Measurements from ENCODE around the gene BBS9.
A peak's percentile ranks its signal among the peaks of the same experiment; 100 is the strongest.
"Not testable (repeated sequence)": the region's sequence is repeated elsewhere in the genome, so short reads cannot be mapped to it uniquely, and the experiment has no call there.

Gene BBS9

DNA sequence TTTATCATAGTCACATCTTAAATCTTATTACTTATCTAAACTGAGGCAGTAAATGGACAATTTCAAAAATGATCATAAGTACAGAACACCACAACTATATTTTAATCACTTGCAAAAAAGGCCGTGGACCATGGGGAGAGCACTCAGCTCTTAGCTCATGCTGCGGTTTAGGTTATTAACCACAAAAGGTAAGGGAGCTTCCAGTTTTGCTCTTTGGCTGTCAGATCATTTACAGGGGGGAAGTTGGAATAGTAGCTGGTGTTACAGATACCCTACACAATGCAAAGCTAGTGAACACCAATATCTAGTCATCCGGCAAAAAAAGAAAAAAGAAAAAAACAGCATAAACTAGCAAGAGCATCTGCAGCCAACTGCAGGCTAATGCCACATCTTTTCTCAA, 147.0 kb downstream of the BBS9 start:
- no peak for DNase-seq (ENCODE audit: low read depth in 2 of 2)

DNA sequence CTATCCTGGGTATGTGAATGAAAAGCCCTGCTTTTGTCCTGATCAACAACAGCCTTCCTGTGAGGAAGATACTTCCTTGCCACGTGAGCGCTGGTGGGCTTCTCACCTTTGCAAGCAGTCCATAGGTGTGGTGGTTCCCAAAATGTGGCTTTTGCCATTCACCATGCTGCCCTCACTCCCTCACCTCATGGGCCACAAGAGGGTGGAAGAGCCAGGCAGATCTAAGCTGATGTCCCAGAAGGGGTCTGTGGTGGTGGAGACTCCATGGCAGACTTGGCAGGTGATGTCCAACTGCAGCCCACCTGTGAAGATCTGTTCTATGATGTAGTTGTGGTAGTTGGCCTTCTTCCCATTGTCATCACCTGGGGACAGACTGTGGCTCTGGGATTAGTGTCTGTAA, 147.4 kb downstream of the BBS9 start:
- no peak for DNase-seq (ENCODE audit: low read depth in 2 of 2)

DNA sequence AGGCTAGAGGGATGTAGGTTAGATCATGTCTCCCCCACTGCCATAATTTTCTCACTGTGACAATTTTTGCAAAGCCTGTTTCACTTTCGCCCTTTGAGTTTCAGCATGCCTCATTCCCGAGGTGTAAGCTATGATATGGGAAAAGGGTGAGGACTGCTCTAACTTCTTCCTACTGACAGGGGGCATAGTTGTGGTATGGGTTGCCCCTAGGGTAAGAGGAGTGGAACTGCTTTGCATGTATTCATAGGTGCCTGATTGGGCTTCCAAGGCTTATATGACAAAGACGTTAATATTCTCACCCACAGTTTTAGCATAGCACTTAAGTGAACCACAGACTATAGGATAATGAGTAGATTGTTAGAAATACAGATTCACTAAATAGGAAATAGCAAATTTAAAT, 148.7 kb downstream of the BBS9 start:
- no peak for DNase-seq (ENCODE audit: low read depth in 2 of 2)

DNA sequence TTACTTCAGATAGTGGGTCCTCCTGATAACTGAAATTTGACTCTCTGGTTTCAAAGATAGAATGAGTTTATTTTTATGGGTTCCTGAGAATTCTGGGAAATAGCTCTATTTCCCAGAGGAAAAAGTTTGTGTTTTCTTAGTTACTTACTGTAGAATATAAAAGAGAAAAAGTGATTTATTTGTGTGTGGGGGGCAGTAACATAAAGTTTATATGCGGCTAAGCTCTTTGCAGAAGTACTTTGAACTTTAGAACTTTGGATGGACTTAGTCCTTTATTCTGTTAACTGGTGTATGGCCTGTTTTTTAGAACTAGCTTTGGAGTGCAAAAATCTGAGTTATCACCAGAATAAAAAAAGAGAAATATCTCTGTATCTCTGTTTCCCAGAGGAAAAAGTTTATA, 157.1 kb downstream of the BBS9 start:
- DNase-seq (ENCODE audit: low read depth in 2 of 2) = no peak

DNA sequence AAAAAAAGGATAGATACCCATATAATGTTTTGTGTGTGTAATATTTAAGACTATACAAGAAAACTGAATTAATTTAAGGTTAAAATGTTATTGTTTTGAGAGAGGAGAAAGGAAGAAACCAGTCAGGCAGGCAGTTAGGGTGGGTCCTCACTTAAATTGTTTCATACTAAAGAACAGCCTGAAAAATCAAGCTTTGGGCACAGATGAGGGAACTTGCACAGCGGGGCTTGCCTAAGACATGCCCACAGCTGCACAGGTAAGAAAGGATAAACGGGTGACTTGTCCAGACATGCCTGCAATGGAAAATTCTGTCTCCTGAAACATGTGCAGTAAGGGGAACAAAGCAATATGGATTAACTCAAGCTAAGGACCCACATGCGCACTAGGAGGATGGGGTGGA, 158.4 kb downstream of the BBS9 start:
- no peak for DNase-seq (ENCODE audit: low read depth in 2 of 2)

DNA sequence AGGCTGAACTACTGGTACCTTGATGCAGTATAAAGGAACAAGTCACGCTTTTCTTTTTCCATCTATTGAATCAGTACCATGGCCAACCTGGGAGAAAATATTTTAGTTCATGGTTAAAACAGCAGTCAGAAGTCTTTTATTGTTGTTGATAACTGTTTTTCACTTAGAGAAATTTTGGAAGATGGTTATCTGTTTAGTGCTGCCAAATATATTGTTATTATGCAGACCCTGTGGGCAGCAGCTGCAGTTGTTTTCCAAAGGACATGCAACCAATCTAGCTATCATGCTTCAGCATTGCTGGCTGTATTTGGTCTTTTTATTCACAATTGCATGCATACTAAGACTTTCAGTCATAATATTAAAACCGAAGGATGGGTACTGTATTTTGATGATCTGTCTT, 169.5 kb downstream of the BBS9 start:
- no peak for DNase-seq (ENCODE audit: low read depth in 2 of 2)

DNA sequence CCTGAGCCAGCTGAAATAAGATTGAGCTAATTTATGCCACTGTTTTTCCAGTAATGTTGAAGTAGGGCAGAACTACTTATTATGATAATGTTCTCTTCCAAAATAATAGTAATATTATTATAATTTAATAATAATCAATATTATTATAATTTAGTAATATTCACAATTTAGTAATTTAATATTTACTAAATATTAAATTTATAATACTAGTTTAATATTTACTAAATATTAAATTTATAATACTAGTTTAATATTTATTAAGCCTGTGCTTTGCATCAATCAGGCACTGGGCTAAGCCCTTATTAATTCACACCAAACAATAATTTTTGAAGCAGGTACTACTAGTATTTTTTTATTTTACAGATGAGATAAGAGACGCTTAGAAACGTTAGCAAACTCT, 170.1 kb downstream of the BBS9 start:
- no peak for DNase-seq (ENCODE audit: low read depth in 2 of 2)

DNA sequence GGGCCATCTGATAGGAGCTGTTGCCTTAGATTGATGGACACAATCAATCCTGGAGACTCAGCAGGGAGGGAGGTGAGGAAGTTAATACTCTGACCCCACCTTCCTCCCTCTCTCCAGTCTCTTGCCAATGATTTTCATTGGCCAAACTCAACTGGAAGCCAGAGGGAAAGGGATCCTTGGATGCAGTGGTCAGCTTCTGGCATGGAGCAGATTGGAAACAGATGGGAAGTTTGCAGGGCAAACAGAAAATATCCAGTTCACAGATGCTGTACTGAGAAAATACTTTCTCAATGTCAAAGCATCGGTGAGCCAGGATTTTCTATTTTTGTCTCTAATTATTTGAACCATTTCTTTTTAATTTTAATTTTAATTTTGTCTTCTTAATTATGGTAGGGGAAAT, 170.8 kb downstream of the BBS9 start:
- DNase-seq (ENCODE audit: low read depth in 2 of 2) = no peak

DNA sequence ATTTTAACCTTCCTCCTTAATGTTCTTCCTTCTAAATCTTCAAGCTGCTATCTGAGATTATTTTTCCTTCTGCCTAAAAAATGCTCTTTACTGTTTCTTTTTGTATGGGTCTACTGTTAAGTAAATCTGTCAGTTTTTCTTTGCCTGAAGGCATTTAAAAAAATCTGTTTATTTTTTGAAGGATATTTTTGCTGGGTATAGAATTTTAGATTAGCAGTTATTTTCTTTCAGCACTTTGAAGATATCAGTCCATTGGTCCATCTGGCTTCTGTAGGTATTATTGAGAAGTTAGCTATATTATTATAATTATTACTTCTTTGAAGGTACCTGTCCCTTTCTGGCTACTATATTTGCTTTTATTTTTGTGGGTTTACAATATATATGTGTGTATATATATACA, 171.4 kb downstream of the BBS9 start:
- DNase-seq (ENCODE audit: low read depth in 2 of 2) = no peak

DNA sequence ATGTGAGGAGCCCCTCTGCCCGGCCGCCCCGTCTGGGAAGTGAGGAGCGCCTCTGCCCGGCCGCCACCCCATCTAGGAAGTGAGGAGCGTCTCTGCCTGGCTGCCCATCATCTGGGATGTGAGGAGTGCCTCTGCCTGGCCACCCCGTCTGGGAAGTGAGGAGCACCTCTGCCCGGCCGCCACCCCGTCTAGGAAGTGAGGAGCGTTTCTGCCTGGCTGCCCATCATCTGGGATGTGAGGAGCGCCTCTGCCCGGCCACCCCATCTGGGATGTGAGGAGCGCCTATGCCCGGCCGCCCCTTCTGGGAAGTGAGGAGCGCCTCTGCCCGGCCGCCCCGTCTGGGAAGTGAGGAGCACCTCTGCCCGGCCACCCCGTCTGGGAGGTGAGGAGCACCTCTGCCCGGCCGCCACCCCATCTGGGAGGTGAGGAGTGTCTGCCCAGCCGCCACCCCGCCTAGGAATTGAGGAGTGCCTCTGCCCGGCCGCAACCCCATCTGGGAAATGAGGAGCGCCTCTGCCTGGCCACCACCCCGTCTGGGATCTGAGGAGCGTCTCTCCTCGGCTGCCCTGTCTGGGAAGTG, 174.7 kb downstream of the BBS9 start:
- not testable (repeated sequence) for DNase-seq (ENCODE audit: low read depth in 2 of 2)

DNA sequence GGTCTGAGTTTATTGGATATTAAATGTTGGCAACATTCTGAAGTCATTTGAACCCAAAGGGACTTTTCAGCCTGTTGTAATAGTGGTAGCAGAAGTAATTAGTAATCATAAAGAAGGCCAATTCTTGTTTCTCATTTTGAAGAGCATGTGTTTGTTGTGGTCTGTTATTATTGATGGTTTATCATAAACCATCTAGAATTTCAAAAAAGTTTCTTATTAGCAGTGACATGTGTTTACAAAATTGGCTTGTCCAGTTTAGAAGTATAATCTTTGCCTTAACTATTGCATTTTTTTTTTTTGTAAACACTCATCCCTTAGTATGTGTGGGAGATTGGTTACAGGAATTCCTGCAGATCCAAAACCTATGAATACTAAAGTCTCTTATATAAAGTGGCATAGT, 177.8 kb downstream of the BBS9 start:
- no peak for DNase-seq (ENCODE audit: low read depth in 2 of 2)

DNA sequence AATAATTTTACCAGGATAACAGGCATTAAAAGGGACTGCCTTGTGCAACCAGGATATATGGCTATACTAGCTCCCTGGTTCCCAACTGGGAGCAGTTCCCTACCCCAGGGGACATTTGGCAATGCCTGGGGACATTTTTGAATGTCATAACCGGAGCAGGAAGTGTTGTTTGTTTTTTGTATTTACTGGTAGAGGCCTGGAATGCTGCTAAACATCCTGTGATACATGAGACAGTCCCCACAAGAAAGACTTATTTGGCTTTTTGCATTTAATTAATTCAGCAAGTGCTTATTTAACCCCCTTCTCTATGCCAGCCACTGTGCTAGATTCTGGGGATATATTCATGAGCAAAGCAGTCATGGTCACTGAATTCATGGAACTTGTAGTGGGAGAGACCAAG, 181.2 kb downstream of the BBS9 start:
- no peak for DNase-seq (ENCODE audit: low read depth in 2 of 2)

DNA sequence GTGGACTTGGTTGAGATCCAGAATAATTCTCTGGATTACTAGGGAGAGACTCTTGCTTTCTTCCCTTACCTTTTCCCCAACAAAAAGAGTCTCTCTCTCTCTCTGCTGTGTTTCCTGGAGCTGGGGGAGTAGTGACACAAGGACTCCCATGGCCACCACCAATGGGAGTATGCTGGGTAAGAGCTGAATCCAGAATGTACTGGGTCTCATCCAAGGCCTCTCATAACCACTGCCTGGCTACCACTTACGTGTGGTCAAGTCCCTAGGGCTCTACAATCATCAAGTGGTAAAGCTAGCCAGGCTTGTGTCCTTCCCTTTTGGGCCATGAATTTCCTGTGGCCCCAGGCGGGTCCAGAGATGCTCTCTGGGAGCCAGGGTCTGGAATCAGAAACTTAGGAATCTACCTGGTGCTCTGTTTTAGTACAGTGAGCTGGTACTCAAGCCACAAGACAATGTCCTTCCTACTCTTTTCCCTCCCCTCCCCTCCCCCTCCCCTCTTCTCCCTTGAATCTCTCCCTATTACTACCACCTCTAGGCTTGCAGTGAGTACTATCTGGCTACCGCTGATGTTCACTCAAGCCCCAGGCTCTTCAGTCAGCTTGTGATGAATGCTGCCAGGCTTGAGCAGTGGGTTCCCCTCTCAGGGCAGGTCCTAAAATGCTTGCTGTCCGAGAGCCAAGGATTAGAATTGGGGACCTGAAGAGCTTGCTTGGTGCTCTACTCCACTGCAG, 196.6 kb downstream of the BBS9 start:
- DNase-seq (ENCODE audit: low read depth in 2 of 2) = no peak

DNA sequence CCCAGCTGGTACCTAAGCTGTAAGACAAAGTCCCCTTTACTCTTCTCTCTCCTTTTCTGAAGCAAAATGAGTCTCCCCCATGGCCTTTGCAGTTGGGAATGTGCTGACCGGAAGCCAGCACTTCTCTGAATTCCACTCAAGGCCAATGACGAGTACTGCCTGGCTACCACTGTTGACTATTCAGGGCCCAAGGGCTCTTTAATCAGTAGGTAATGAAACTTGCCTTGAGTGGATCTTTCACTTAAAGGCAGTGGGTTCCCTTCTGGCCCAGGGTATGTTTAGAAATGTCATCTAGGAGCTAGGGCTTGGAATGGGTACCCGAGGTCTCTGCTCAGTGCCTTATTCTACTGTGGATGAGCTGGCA, 197.1 kb downstream of the BBS9 start:
- DNase-seq (ENCODE audit: low read depth in 2 of 2) = no peak

DNA sequence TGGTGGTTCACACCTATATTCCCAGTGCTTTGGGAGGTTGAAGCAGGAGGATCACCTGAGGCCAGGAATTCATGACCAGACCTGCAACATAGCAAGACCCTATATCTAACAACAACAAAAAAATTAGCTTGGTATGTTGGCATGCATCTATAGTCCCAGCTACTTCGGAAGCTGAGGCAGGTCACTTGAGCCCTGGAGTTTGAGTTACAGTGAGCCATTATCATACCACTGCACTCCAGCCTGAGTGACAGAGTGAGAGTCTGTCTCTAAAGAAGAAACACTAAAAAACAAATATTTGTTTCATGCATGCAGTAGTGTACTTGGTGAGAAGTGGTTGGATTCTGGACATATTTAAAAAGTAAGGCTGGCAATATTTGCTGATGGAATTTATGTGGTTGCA, 198.1 kb downstream of the BBS9 start:
- DNase-seq (ENCODE audit: low read depth in 2 of 2) = no peak

DNA sequence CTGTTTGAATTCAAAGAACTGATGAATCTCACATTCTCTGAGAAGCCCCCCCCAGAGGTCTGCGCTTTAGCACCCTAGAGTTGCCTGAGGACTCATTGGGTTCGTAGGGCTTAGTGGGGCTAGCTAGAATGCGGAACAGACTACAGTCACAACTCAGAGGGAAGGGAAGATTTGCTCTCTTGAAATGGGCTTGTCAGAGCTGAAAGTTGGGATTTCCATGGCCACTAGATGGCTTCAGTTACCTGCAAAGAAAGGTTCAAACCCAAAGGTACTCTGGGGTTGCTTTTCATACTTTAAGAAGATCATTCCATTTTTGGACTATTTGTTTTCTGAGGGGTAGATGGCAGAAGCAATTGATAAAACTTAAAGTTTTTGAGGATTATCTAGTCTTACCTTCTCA, 205.0 kb downstream of the BBS9 start:
- DNase-seq (ENCODE audit: low read depth in 2 of 2) = peak in 1 of 2 experiments; percentile 2

DNA sequence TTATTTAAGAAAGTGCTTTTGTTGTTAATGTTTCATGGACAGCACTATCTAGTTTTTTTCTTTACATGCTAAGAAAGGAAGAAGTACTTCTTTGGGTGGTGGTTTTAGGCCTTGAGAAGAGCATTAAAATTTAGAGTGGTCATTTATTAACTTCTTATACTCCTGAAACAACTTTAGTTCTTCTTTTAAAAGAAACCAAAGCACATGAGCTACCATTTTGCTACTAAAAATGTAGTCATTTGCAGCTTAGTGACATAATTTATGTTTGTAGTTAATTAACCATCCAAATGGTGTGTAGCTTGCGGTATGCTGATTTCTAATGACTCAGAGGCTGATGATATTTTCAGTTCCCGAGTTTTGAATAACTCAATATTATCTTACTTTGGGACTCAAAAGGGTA, 207.5 kb downstream of the BBS9 start:
- no peak for DNase-seq (ENCODE audit: low read depth in 2 of 2)

DNA sequence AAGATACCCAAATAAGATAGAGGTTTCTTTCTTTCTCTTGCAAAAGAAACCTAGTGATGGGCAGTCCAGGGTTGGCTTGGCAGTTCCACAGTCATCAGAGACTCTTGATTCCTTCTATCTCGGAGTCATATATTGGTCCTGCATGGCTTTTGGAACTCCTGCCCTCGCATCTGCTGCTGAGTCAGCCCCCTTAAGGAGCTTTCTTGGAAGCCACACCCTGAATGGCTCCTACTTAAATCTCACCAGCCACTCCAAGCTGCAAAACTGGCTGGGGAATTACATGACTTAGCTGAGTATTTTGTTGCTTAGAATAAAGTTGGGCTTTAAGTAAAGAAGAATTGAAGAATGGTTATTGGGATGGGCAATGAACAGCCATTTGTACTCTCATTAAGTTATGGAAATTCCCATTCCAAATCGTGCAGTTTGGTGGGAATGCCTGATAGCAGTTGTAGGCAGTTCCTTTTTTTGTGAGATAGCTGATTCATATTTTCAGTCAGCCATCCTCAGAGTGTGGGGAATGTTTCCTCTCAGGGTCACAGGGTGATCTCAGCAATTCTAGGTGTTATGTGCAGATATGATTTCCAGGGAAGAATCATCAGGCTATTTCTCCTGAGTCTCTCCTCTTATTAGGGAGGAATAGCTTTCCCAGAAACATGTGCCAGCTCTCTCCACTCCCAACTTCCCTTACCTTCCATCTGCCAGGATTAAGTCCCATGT, 209.9 kb downstream of the BBS9 start:
- no peak for DNase-seq (ENCODE audit: low read depth in 2 of 2)

DNA sequence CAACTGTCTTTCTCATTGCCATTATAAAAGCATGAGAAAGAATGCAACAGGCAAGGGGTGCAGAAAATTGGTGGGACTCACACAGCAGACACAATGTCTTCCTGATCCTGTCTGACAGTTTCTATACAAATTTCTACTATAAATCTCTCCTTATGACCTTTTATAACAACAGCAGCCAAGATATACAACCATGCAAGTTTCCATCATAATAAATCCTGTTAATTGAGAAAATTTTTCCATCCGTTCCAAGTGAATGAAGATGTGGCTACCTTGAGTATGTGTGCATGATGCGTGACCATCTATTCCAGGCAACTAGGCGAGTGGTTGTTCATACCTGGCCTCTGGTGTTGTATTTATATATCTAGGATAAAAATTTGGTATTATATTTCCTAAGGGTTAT, 216.7 kb downstream of the BBS9 start:
- no peak for DNase-seq (ENCODE audit: low read depth in 2 of 2)

DNA sequence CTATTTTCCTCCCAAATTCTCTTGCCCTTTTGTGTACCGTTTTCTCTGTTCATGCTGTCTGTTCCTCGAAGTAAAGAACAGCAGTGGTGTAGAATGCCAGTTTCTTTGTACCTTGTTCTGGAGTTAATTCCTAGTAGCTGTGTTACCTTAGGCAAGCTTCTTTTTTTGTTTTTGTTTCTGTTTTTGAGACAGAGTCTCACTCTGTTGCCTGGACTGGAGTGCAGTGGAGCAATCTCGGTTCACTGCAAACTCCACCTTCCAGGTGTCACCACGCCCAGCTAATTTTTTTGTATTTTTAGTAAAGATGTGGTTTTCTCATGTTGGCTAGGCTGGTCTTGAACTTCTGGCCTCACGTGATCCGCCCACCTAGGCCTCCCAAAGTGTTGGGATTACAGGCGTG, 221.2 kb downstream of the BBS9 start:
- no peak for DNase-seq (ENCODE audit: low read depth in 2 of 2)

DNA sequence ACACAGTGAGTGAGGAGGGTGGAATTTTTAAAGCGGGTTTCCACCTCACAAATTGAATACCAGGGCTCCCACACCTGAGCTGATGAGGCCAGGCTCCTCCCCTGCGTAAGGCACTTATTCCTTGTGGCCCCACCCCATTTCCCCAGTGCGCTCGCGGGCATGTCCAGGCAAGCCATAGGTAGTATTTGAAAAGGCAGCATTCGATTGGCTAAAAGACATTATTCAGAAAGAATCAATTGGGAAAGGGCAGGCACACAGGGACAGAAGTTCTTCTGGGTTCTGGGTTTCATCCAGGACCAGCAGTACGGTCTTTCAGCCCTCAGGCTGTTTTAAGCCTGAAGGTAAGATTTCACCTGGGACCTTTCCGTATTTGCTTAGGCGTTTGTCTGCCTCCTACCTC, 222.3 kb downstream of the BBS9 start:
- DNase-seq (ENCODE audit: low read depth in 2 of 2) = no peak

DNA sequence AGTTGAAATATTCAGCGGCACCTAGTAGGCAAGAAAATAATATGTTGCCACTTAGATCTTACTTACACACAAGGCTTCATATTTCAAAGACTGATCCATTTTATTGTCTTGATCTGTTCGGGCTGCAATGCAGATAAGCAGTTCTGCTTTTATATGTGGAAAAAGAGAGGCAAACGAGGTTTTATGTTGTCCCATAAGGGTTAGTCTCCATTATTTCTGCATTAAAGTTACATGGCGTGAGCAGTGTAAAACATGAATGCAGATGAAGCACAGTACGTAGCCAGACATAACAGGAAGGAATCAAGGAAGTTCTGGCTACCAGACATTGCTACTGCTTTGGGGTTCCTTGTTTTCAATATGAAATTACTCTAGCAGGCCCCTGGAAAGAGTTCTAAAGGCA, 224.8 kb downstream of the BBS9 start:
- DNase-seq (ENCODE audit: low read depth in 2 of 2) = no peak

DNA sequence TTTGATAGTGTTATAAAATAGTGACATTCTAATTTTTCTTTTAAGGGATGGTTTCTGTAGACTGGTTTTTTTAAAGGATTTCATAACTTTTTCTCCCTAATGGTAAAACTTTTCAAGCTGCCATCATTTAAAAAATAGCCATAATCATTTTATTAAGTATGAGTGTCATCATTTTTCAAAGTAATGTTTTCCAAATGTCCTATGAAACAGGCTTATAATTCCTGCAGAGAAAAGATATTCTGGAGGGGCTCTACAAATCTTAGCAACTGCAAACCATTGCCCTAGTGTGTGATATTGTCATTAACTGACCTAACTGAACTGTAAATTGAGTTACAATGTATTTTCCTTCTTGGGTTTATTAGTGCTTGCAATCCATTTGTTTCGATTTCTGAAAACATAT, 226.0 kb downstream of the BBS9 start:
- DNase-seq (ENCODE audit: low read depth in 2 of 2) = no peak

All from fibroblast of skin of left biceps (primary cell).